Ascending aorta (tissue), 2 donors: ENCODE results near the gene RLF. TPM values are rescaled to one million over a fixed set of nuclear protein-coding genes. Genes with fewer than 3 reads are reported as not detected.
"Not testable (repeated sequence)": the region's sequence is repeated elsewhere in the genome, so short reads cannot be mapped to it uniquely, and the experiment has no call there.

Experiments
- DNase-seq, 2 donors: peaks; one replicate each; pipeline ENCODE4 v3.0.0-alpha.2; 2019; ENCODE audit warnings: low spot score in 2 of 2
- H3K27ac ChIP-seq, 2 donors: fragments of 200-600 bp; sonication (generic); one replicate each; pipeline ENCODE4 v1.5.1; 2016 to 2017; ENCODE audit warnings: mild to moderate bottlenecking in 1 of 2
- H3K27me3 ChIP-seq: fragments of 200-600 bp; sonication (generic); one replicate; pipeline ENCODE4 v1.5.1; 2017
- H3K36me3 ChIP-seq, 2 donors: fragments of 200-600 bp; sonication (generic); one replicate each; pipeline ENCODE4 v1.5.1; 2016
- H3K4me1 ChIP-seq, 2 donors: fragments of 200-600 bp; sonication (generic); one replicate each; pipeline ENCODE4 v1.5.1; 2016 to 2017; ENCODE audit warnings: mild to moderate bottlenecking in 1 of 2
- H3K4me3 ChIP-seq, 2 donors: fragments of 200-600 bp; sonication (generic); one replicate each; pipeline ENCODE4 v1.5.1; 2016 to 2017; ENCODE audit warnings: mild to moderate bottlenecking in 1 of 2
- H3K9me3 ChIP-seq, 2 donors: fragments of 200-600 bp; sonication (generic); one replicate each; pipeline ENCODE4 v1.5.1; 2016
- intact Hi-C: fragments of 100-400 bp; cut with DNase I; formaldehyde crosslinking; loops from one replicate; pipeline ENCODE4 v1.15.1; 2023
- total RNA-seq: library from RNA; depleted of rRNA; stranded (reverse); fragments of >200 nt; gene quantifications from one replicate; pipeline ENCODE4 v1.1.0, GENCODE V29; 2016
- TF ChIP-seq, protein P1 (sequence below), 3 experiments: fragments of 200-600 bp in 2 of 3; fragments of 450-650 bp in 1 of 3; sonication (generic) in 2 of 3; IDR thresholded peaks; one replicate each; pipeline ENCODE4 v1.5.1; 2016 to 2019; ENCODE audit warnings: antibody characterized with exemption in 3 of 3, mild to moderate bottlenecking in 1 of 3, moderate library complexity in 1 of 3

The RLF gene
- total RNA-seq, 1 donor from 2014 or later, result 7.1 TPM

DNA sequence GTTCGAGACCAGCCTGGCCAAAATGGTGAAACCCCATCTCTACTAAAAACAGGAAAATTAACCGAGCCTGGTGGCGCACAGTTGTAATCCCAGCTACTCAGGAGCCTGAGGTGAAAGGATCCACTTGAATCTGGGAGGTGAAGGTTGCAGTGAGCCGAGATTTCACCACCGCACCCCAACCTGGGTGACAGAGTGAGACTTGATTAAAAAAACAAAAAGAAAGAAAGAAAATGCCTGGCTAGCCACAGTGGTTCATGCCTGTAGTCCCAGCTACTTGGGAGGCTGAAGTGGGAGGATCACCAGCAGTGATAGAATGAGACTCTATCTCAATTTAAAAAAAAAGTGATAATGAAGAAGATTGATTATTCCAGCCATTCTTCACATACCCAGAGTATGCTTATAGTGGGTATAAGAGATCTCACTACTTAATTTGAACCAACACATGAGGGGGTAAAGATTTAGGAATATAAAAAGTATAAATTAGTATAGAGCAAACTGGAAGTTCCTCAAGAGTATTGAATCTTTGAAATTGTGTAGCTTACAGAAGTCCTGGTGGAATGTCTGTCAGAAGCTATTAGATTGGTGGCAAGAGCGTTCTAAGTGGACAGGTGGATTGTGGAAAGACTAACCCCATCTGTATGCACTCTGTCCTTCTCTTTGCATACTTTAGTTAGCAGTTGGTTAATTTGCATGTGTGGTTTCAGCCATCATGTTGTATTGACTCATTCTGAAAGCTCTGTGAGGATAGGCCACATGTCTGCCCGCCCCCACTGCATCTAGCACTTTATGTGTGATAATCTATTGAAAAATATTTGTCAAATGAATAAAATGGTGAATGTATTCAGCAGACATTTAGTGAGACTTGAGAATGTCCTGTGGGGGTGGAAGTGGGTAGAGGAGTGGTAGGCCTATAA, 25.0 kb downstream of the RLF start:
- TF ChIP-seq, protein P1, sequence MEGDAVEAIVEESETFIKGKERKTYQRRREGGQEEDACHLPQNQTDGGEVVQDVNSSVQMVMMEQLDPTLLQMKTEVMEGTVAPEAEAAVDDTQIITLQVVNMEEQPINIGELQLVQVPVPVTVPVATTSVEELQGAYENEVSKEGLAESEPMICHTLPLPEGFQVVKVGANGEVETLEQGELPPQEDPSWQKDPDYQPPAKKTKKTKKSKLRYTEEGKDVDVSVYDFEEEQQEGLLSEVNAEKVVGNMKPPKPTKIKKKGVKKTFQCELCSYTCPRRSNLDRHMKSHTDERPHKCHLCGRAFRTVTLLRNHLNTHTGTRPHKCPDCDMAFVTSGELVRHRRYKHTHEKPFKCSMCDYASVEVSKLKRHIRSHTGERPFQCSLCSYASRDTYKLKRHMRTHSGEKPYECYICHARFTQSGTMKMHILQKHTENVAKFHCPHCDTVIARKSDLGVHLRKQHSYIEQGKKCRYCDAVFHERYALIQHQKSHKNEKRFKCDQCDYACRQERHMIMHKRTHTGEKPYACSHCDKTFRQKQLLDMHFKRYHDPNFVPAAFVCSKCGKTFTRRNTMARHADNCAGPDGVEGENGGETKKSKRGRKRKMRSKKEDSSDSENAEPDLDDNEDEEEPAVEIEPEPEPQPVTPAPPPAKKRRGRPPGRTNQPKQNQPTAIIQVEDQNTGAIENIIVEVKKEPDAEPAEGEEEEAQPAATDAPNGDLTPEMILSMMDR (IDR thresholded peaks at IDR 0.05), result no peak
- H3K4me3 ChIP-seq, result no peak overlapping the region
- no peak for DNase-seq
- no peak overlapping the region for H3K27ac ChIP-seq
- no peaks in the 10 kb centered on the region for H3K9me3 ChIP-seq
- peaks cover 3 to 11% of the 10 kb centered on the region in 2 donors for H3K4me1 ChIP-seq
- intact Hi-C loops, result no loop called here
- peaks cover 2 to 14% of the 10 kb centered on the region in 2 donors for H3K36me3 ChIP-seq
- no peaks in the 10 kb centered on the region for H3K27me3 ChIP-seq

- peaks cover 7 to 26% of the 10 kb centered on the region in 2 donors for H3K36me3 ChIP-seq
- no peak overlapping the region for H3K4me3 ChIP-seq
- TF ChIP-seq, protein P1 (IDR thresholded peaks at IDR 0.05), result no peak
- H3K4me1 ChIP-seq, result peaks cover 0 to 8% of the 10 kb centered on the region in 2 donors
- H3K27ac ChIP-seq, result no peak overlapping the region
- no peaks in the 10 kb centered on the region for H3K9me3 ChIP-seq
- DNase-seq, result no peak
- intact Hi-C loops, result no loop called here
- H3K27me3 ChIP-seq, result no peaks in the 10 kb centered on the region
Measured at GRCh38 chr1:40187399-40187798, 26.2 kb downstream of the RLF start.

DNA sequence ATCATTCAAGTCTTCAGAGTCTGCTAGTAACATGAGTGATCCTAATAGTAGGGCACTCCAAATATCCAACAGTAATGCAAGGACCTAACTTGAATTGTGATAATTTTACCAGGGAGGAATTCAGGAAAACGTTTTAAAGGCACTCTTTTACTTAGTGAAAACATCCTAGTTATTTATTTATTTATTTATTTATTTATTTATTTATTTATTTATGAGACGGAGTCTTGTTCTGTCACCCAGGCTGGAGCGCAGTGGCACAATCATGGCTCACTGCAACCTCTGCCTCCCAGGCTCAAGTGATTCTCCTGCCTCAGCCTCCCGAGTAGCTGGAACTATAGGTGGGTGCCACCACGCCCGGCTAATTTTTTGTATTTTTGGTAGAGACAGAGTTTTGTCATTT, 33.5 kb downstream of the RLF start:
- H3K27me3 ChIP-seq, intact Hi-C loops, H3K27ac ChIP-seq, DNase-seq, H3K9me3 ChIP-seq, H3K4me3 ChIP-seq, H3K4me1 ChIP-seq: not testable (repeated sequence)
- H3K36me3 ChIP-seq, result peaks cover 25 to 35% of the 10 kb centered on the region in 2 donors

- no peaks in the 10 kb centered on the region for H3K27me3 ChIP-seq
- TF ChIP-seq, protein P1 (IDR thresholded peaks at IDR 0.05), result no peak
Measured at GRCh38 chr1:40197656-40198055, 36.5 kb downstream of the RLF start.

DNA sequence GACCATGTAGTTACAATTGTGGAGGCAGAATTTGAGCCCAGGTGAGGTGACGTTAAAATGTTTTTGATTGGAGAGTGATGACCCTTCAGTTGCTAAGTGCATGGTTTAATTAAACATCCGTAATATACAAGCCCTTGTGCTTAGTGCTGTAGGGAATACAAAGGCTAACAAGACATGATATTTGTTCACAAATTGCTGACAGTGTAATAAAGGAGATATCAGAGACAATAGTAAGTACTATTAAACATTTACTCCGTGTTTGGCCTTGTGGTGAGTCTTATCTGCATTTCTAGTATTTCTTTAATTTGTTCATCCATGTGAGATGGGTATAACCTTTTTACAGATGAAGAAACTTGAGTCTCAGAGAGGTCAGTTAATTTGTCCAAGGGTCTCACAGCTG, 37.9 kb downstream of the RLF start:
- H3K36me3 ChIP-seq, result peaks cover 23 to 32% of the 10 kb centered on the region in 2 donors
- intact Hi-C loops, result no loop called here
- TF ChIP-seq, protein P1 (IDR thresholded peaks at IDR 0.05), result no peak

More at GRCh38 chr1:40197656-40198055, 36.5 kb downstream of the RLF start:
- Histone ChIP-seq H3K4me3 (no peak overlapping the region), H3K36me3 (peaks cover 18% of the 10 kb centered on the region in 2 donors), H3K9me3 (no peaks in the 10 kb centered on the region), H3K4me1 (no peaks in the 10 kb centered on the region), H3K27ac (no peak overlapping the region)
- intact Hi-C loops, result no loop called here
- DNase-seq, result no peak

DNA sequence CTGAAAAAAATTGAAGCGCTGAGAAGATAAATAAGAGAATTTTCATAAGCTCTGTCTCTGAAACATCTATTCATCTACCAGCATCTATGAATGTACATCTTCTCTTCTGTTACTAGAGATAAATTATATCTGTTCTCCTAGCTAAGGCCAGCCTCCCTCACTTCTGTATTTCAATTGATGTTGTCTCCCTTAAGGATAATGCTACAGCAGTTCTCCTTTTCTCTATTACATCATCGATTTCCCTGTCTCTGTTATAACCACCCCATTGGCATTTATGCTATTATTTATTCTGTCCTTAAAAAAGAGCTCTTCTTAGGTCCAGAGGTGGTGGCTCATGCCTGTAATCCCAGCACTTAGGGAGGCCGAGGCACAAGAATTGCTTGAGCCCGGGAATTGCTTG, 43.7 kb downstream of the RLF start:
- H3K36me3 ChIP-seq, result peaks cover 20 to 46% of the 10 kb centered on the region in 2 donors
- H3K9me3 ChIP-seq, result no peaks in the 10 kb centered on the region
- H3K4me1 ChIP-seq, result no peaks in the 10 kb centered on the region
- intact Hi-C loops, result no loop called here
- H3K27ac ChIP-seq, result no peak overlapping the region
- H3K27me3 ChIP-seq, result no peaks in the 10 kb centered on the region
- no peak overlapping the region for H3K4me3 ChIP-seq
- TF ChIP-seq, protein P1 (IDR thresholded peaks at IDR 0.05), result no peak
- no peak for DNase-seq

More for the DNA sequence above, 37.9 kb downstream of the RLF start:
- no peaks in the 10 kb centered on the region for H3K27me3 ChIP-seq
- H3K9me3 ChIP-seq, result no peaks in the 10 kb centered on the region
- no peak for DNase-seq
- no peaks in the 10 kb centered on the region for H3K4me1 ChIP-seq
- no peak overlapping the region for H3K27ac ChIP-seq
- no peak overlapping the region for H3K4me3 ChIP-seq
